NCI-H2081 (cell line): ENCODE results near the gene ANKRD13B.

Experiments used
- DNase-seq, 2 experiments: peaks; one replicate each; lab custom pipeline; 2025; lab: John Stamatoyannopoulos, UW

The ANKRD13B gene

DNA sequence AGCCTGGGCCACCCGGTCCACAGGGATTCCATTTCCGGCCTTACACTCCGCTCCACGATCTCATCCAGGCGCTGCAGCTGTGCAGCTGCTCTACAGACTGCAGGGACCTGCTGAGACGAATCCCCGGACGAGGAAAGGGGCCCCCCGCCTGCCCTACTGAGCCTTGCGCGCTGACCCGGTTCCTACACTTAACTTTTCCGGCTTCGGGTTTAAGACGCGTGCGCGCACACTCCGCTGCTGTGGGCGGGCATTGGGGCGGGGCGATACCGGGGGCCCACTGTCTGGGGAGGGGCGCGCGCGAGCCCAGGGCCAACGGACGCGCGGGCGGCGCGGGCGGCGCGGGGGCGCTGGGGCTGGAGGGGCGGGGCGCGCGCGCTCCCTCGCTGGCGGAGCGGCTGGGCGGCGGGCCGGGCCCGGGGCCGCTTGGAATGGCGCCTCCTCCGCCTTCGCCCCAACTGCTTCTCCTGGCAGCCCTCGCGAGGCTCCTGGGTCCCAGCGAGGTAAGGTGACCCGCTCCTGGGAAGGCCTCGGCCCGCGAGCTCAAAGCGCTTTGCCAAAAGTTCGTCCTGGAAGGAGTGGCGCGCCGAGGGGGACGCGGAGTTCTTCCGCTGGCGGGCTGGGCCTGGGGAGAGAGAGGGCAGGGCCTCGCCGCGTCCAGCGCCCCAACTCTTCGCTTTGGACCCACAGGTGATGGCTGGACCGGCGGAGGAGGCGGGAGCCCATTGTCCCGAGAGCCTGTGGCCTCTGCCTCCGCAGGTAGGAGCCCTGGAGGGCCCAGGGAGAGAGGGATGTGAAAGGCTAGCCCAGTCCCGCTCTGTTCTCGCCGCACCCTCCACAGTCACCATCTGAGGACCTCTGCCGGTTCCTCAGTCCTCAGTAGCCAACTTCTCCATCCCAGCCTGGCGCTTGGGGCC, 24.3 kb upstream of the ANKRD13B start, which contains the start of gene TP53I13:
Gene TP53I13, plus strand, starts transcription at position 371 of the 914 bp plus-strand sequence. Its CDS starts 58 bp downstream, at position 429.
- peak; percentile 58 to 69 for DNase-seq

DNA sequence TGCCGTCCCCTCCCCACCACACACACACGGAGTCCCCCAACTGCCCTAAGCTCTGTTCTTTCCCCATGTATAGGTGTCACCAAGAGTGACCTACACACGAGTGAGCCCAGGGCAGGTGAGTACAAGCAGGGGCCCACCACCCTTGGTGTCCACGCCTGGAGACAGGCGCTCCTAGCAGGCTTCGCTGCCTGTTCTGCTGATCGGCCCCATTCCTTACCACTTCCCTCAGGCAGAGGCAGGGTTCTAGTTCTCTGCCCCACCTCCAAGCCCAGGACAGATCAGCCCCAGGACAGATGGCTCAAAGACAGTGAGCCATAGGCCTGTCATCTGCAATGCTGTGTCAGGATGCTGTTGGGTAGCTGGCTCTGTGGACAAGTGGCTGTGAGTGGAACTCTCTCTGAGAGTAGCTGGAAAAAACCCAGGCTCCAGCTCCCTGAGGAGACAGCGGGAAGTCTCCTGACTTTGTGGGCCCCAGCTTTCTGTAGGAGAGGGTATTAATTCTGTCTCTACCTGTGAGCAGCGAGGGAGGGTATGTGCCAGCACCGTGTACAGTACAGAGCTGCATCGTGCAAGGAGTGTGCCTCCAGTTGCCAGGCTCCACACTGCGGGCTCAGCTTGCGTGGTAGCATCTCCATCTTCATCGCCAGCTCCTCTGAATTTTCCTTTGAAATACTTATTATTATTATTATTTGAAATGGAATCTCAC, 23.5 kb upstream of the ANKRD13B start:
- DNase-seq = no peak

GRCh38 chr17:29570521-29570920, 22.4 kb upstream of the ANKRD13B start:
- DNase-seq = no peak

DNA sequence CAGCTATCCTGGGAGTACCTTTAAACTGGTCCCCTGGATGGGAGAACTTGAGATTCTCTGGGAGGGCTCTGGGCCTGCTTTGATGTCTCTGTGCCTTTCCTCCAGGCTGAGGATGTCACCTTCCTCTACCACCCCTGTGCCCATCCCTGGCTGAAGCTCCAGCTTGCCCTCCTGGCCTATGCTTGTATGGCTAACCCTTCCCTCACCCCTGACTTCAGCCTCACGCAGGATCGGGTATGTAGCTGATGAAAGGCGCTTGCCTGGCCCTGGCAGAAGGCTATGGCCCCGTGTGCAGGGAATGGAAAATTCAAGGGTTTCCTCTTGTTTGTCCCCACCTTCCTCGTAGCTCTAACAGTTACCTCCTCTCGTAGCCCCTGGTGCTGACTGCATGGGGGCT, 21.4 kb upstream of the ANKRD13B start:
- DNase-seq = no peak

DNA sequence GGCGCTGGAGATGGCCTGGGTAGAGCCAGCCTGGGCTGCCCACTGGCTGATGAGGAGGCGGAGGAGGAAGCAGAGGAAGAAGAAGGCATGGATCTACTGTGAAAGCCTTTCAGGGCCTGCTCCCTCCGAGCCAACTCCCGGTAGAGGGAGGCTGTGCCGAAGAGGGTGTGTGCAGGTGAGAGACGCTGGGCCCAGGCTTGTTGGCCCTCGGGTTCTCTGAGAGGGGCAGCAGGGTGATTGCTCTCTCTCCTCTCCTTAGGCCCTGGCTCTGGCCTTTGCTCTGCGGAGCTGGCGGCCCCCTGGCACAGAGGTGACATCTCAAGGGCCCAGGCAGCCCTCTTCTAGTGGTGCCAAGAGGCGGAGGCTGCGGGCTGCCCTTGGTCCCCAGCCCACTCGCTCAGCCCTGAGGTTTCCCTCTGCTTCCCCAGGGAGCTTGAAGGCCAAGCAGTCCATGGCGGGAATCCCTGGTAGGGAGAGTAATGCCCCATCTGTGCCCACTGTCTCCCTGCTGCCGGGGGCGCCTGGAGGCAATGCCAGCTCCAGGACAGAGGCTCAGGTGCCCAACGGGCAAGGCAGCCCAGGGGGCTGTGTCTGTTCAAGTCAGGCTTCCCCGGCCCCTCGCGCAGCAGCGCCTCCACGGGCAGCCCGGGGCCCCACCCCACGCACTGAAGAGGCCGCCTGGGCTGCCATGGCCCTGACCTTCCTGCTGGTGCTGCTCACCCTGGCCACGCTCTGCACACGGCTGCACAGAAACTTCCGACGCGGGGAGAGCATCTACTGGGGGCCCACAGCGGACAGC, 20.9 kb upstream of the ANKRD13B start:
- DNase-seq = no peak

DNA sequence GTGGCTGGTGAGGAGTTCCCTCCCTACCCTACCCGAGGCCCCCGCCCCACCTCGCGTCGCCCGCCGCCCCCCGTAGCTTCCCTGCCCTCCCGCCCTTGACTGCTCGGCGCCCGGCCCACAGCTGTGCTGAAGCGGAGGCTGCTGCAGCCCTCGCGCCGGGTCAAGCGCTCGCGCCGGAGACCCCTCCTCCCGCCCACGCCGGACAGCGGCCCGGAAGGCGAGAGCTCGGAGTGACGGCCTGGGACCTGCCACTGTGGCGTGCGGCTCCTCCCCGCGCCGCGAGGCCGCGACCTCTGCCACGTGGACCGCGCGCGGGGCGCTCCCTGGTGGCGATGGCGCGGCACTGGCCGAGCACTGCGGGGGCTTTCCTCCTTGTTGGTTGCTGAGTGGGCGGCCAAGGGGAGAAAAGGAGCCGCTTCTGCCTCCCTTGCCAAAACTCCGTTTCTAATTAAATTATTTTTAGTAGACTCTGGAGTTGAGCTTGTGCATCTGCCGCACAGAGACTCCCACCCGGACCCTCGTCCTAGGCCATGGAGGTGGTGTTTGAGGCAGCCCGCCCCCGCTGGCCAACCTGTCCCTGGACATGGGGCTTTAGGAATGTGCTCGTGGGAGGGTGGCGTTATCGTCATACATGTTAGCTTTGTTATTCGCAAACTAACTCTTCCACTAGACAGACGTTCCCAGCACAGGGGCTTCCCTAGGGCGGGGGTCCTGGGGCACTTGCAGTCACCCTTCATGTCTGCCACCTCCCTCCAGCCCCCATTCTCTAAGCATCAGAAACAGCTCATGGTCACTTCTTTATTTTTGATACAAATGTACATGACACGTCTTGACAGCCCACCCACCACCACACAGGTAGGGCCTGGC, 20.0 kb upstream of the ANKRD13B start:
- DNase-seq = no peak

DNA sequence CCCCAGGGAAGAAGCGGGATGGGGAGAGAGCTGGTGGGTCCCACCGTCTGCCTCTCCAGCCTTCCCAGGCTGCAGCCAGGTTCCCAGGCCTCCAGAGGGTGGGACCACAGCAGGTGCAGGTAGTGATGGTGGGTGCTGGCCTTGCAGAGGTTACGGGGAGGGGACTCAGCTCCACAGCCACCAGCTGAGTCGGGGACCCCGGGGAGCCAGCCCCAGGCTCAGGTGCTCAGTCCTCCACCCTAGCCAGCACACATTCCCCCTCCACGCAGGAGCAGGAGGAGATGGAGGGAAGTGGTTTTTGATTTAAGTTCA, 19.4 kb upstream of the ANKRD13B start:
- DNase-seq = no peak

GRCh38 chr17:29573871-29574731, 18.8 kb upstream of the ANKRD13B start:
- DNase-seq = no peak

DNA sequence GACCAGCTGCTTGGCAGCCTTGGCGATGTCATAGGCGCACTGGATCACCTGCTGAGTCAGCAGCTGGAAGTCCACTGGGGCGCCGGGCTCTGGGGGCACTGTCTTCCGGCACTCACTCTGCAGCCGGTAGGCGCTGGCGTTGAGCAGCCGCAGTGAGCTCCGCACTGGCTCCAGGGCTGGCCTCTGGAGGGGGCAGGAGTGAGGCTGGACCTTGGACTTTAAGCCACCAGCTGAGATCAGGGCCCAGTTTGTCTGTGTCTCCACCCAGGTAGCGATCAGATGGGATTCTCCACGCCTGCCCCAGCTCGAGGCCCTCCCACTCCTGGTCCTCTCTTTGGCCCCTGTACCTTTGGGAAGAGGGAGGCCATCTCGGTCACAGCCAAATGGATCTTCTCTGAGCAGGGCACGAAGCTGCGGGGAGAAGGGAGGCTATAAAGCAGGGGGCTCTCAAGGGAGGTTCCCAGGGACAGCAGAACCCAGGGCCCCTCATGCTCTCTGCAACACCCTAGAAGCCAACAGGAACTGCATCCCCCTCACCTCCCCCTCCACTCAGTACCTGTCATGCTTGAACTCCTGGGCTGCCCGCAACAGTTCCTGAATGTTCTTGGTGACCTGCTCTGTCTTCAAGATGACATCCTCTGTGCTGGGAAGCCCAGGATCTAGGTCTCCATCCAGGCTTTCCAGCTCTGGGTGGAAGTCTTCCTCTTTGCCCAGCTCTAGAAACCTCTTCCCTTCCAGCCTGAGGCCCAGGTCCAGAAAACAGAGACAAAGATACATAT, 18.0 kb upstream of the ANKRD13B start:
- no peak for DNase-seq

DNA sequence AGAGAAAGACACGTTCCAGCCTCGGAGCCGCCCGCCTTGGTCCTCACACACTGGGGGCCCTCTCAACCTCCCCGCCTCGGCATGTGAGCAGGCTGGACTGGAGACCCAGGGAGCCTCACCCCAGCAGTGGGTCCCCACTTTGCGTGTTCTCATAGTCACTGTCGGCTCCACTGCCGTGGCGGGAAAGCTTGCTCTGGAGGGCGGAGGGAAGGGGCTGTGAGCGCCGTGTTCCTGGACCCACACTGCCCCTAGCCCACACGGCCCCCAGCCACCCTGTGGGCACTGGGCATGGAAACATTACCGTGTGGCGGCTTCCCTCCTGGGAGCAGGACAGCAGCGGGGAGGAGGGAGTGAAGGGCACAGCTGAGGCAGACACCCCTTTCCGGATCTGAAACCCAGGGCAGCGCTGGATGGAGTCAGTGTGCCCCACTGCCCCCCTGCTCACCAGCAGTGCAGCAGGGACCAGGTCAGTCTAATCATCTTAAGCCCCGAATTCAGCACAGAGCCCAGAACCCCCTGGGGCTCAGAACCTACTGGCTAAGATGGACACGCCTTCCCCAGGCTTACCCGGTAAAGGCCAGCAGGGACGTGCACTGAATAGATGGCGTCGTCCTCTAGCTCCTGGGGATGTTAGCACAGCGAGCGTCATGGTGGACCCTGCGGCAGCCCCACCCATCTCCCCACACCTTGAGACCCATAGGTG, 17.3 kb upstream of the ANKRD13B start:
- no peak for DNase-seq

- DNase-seq = no peak
Observed at GRCh38 chr17:29576214-29577000, 16.5 kb upstream of the ANKRD13B start.

DNA sequence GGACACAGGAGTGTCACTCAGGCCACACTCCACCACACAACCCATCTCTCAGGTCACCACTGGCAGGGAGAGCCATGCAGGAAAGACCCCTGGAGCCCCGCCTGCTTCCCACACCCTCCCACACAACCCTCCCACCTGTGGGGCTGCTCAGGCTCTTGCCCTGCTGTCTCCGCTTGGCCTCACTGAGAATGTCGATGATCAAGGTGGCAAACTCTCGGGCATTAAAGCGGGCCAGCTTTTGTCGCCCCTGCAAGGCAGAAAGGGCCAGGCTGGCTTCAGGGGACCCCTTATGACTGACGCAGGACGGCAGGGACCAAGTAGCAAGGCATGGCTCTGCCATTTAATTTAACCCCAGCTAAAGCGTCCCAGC, 15.9 kb upstream of the ANKRD13B start:
- DNase-seq = no peak

GRCh38 chr17:29577385-29578211, 15.3 kb upstream of the ANKRD13B start:
- no peak for DNase-seq

GRCh38 chr17:29578626-29579485, 14.1 kb upstream of the ANKRD13B start:
- no peak for DNase-seq

DNA sequence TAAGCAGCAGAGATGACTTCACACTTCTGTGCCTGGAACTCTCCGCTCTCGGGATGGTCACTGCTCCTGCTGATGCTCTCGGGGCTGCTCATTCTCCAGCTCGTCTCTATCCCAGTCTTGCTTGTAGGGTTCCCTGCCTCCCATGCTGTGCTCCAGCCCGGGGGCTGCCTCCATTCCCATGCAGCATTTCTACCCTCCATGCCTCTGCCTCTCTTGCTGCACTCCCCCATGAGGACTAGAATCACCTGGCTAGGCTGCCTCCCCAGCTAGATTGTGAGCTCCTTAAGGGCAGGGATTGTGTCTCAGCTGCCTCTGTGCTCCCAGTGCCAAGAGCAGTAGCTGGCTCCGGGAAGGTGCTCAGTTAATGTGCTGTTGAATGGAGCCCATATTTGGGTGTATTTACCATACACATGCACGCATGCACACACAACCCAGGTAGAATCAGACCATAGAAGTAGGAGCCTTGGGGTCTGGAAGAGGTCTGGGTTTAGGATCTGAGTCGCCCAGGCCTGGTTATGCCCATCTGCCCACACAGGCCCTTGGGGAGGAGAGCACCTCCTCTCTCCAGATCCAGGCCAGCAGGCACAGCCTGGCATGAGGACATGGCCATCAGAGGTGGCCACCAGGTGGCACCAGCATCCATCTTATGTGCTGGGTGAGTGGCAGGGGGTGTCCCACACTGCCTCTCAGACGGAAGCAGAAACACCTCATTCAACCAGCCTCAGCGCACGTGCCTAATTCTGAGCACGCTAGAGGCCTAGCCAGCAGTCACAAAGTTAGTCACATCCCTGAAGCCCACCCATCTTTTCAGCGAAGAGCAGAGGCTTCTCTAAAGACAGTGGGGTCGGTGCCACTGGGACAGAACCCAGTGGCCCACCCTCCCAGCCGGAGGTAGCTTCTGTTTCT, 12.8 kb upstream of the ANKRD13B start:
- peak; percentile 69 to 80 for DNase-seq
